ENCODE results near the gene ANKS4B. TPM values are rescaled to one million over a fixed set of nuclear protein-coding genes. Genes with fewer than 3 reads are reported as not detected.

ANKS4B gene
- total RNA-seq, 4 donors from 2014 or later, result not detected

DNA sequence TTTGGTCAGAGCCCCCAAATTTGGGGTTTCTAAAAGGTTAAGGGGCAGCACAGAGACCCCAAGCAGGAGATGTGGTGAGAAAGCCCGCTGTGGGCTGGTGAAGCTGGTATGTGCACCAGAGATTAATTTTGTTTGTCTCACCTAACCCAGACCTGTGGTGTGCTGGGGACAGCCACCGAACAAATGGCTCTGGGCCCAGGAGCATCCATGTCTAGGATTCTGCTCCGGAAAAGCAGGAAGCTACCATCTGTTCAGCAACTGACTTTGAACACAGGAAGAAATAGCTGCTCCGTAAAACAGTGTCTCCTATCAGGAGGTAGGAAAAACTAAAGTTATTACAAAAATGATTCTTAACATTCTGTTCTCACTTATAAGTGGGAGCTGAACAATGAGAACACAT is 19.4 kb upstream of the ANKS4B start:
- TF ChIP-seq, protein P1, sequence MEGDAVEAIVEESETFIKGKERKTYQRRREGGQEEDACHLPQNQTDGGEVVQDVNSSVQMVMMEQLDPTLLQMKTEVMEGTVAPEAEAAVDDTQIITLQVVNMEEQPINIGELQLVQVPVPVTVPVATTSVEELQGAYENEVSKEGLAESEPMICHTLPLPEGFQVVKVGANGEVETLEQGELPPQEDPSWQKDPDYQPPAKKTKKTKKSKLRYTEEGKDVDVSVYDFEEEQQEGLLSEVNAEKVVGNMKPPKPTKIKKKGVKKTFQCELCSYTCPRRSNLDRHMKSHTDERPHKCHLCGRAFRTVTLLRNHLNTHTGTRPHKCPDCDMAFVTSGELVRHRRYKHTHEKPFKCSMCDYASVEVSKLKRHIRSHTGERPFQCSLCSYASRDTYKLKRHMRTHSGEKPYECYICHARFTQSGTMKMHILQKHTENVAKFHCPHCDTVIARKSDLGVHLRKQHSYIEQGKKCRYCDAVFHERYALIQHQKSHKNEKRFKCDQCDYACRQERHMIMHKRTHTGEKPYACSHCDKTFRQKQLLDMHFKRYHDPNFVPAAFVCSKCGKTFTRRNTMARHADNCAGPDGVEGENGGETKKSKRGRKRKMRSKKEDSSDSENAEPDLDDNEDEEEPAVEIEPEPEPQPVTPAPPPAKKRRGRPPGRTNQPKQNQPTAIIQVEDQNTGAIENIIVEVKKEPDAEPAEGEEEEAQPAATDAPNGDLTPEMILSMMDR (IDR thresholded peaks at IDR 0.05), result no peak
- no peak for TF ChIP-seq POLR2A (IDR thresholded peaks at IDR 0.05)
- Histone ChIP-seq H3K9me3 (no peaks in the 10 kb centered on the region), H3K36me3 (no peaks in the 10 kb centered on the region), H3K27ac (no peak overlapping the region), H3K27me3 (peaks cover 0 to 64% (median 0%) of the 10 kb centered on the region in 4 donors), H3K4me3 (no peak overlapping the region), H3K4me1 (peaks cover 0 to 25% (median 4%) of the 10 kb centered on the region in 3 donors)
- no peak for DNase-seq
- intact Hi-C loops (cut with DNase I), result no loop called here
- 53 to 67% methylated on average over 1 to 4 of the region's 4 CpGs for WGBS, 2 donors

DNA sequence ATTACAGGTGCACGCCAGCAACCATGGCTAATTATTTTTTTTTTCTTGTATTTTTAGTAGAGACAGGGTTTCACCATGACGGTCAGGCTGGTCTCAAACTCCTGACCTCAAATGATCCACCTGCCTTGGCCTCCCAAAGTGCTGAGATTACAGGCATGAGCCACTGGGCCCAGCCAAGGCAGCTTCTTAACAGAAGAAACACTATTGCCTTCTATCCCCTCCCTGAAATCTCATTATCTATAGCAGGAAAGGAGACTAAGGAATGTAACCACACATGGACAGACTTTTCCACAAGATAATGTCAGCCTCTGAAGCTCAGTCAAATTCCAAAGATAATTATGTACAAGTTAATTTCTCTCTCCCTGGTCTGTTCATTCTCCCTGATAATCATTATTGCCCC is 16.4 kb upstream of the ANKS4B start:
- H3K36me3 ChIP-seq, result no peaks in the 10 kb centered on the region
- TF ChIP-seq, protein P1 (IDR thresholded peaks at IDR 0.05), result no peak
- TF ChIP-seq POLR2A (IDR thresholded peaks at IDR 0.05), result no peak
- H3K27me3 ChIP-seq, result peaks cover 0 to 68% (median 0%) of the 10 kb centered on the region in 4 donors
- no peaks in the 10 kb centered on the region for H3K9me3 ChIP-seq
- H3K27ac ChIP-seq, result no peak overlapping the region
- no peak for DNase-seq
- WGBS, 2 donors, result 52 to 61% methylated on average over 2 of the region's 2 CpGs
- H3K4me3 ChIP-seq, result no peak overlapping the region
- peaks cover 0 to 25% (median 0%) of the 10 kb centered on the region in 3 donors for H3K4me1 ChIP-seq
- intact Hi-C loops (cut with DNase I), result no loop called here

DNA sequence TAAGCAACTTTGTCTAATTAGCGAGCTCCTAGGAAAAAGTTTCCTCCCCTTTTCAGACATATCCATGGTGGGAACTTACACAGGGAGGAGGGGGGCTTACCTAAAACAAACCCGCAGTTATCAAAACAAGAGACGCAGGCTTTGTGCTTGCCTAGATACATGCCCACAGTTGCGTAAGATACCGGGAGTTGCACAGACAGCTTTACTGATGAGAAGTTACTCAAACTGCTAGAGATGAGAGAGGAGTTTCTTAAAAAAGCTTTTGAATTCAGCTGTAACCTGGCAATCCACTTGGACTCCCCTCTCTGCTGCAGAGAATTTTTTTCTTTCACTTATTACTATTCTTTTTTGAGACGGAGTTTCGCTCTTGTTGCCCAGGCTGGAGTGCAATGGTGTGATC is 15.3 kb upstream of the ANKS4B start:
- Histone ChIP-seq H3K4me1 (peaks cover 0 to 27% (median 0%) of the 10 kb centered on the region in 3 donors), H3K4me3 (no peak overlapping the region), H3K27ac (no peak overlapping the region), H3K36me3 (no peaks in the 10 kb centered on the region), H3K9me3 (no peaks in the 10 kb centered on the region), H3K27me3 (peaks cover 0 to 64% (median 0%) of the 10 kb centered on the region in 4 donors)
- TF ChIP-seq POLR2A (IDR thresholded peaks at IDR 0.05), result no peak
- TF ChIP-seq, protein P1 (IDR thresholded peaks at IDR 0.05), result no peak
- intact Hi-C loops (cut with DNase I), result no loop called here
- WGBS, 2 donors, result 36 to 40% methylated on average over 7 of the region's 7 CpGs
- DNase-seq, result no peak

DNA sequence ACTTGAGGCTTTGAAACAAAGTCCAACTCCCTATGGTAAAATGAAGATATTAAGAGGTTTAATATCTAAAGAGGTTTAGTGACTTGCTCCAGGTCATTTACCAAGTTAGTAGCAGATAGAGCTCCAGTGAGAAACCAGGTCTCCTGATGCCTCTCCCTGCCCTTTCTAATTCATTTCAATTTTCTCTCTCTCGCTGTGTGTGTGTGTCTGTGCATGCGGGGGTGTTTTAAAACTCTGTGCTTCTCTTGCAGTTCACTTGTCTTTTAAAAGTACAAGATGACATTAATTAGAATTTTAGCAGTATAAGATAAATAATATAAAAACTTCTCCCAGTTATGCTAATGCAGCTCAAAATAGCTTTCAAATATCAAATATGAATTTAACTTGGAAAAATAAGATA is 13.9 kb upstream of the ANKS4B start:
- TF ChIP-seq POLR2A (IDR thresholded peaks at IDR 0.05), result no peak
- TF ChIP-seq, protein P1 (IDR thresholded peaks at IDR 0.05), result no peak
- 90 to 100% methylated on average over 2 of the region's 2 CpGs for WGBS, 2 donors
- H3K9me3 ChIP-seq, result no peaks in the 10 kb centered on the region
- DNase-seq, result no peak
- no peak overlapping the region for H3K4me3 ChIP-seq
- H3K27me3 ChIP-seq, result peaks cover 0 to 69% (median 0%) of the 10 kb centered on the region in 4 donors
- peaks cover 0 to 27% (median 0%) of the 10 kb centered on the region in 3 donors for H3K4me1 ChIP-seq
- H3K27ac ChIP-seq, result no peak overlapping the region
- H3K36me3 ChIP-seq, result no peaks in the 10 kb centered on the region
- intact Hi-C loops (cut with DNase I), result no loop called here

DNA sequence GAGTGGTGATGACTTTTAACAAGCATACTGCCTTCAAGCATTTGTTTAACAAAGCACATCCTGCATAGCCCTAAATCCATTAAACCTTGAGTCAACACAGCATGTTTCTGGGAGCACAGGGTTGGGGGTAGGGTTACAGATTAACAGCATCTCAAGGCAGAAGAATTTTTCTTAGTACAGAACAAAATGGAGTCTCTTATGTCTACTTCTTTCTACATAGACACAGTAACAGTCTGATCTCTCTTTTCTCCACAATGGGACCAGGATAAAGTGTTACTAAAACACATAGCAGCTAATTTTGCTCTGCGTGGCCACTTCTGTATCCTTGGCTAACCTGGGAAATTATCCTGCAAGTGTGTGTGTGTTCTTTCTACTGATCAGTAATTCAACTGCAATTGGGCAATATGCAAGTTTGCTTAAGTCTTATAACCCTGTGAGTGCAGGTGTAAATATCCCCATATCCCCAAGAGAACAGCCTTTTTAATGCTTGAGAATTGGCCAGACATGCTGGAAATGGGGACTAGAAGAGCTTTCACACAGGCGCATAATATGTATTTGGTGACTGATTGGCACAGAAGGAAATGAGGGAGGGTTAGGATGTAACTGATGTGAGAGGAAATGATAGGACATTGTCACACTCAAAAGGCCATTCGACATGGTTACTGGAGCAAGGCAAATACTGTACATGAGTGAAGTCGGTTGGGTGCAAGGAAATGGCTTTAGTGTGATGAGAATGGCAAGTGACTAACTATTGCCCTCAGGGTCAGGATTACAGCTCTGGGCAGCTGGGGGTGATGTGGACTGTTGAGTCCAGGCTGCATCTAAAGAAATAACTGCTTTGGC is 10.8 kb upstream of the ANKS4B start:
- peaks cover 0 to 11% (median 0%) of the 10 kb centered on the region in 3 donors for H3K4me1 ChIP-seq
- H3K27me3 ChIP-seq, result peaks cover 0 to 72% (median 0%) of the 10 kb centered on the region in 4 donors
- TF ChIP-seq, protein P1 (IDR thresholded peaks at IDR 0.05), result no peak
- no peak for TF ChIP-seq POLR2A (IDR thresholded peaks at IDR 0.05)
- H3K4me3 ChIP-seq, result no peak overlapping the region
- H3K9me3 ChIP-seq, result no peaks in the 10 kb centered on the region
- 63 to 65% methylated on average over 4 of the region's 4 CpGs for WGBS, 2 donors
- H3K27ac ChIP-seq, result no peak overlapping the region
- intact Hi-C loops (cut with DNase I), result no loop called here
- no peaks in the 10 kb centered on the region for H3K36me3 ChIP-seq
- no peak for DNase-seq

Data from esophagus squamous epithelium (tissue), 5 donors.